GM12878 (cell line): ENCODE measurements around the gene LRP1B. TPM values are rescaled to one million over a fixed set of nuclear protein-coding genes. Genes with fewer than 3 reads are reported as not detected.

Experiments used
- ATAC-seq: fragments of 200-7000 bp; cut with Tn5 transposase; 3 replicates; pipeline ENCODE4 v1.9.1; 2020; ENCODE audit warnings: mild to moderate bottlenecking, moderate library complexity
- BruUV-seq: library from RNA; stranded (reverse); fragments of 400-500 nt; replicated peaks from 2 replicates; lab custom pipeline; 2021; lab: Mats Ljungman, UMichigan
- CTCF ChIA-PET: fragments of 300-600 bp; sonication (Branson Sonifier 250); formaldehyde crosslinking; extraction: SDS; loops from one replicate; lab custom pipeline; 2021; ENCODE audit warnings: inconsistent platforms; lab: Yijun Ruan, JAX
- POLR2A ChIA-PET: fragments of 350-600 bp; formaldehyde crosslinking; extraction: SDS; loops from one replicate; lab custom pipeline; 2021; ENCODE audit warnings: inconsistent platforms; lab: Charles Lee
- RAD21 ChIA-PET: fragments of 300-600 bp; sonication (Branson Sonifier 250); formaldehyde crosslinking; loops from one replicate; lab custom pipeline; 2023; ENCODE audit warnings: antibody characterized with exemption; ENCODE audit not compliant: unreplicated experiment; lab: Charles Lee
- SMC1A ChIA-PET: fragments of 300-600 bp; sonication (Branson Sonifier 250); formaldehyde crosslinking; loops from one replicate; lab custom pipeline; 2023; ENCODE audit not compliant: unreplicated experiment, uncharacterized antibody; lab: Charles Lee
- DNase-seq: peaks from one replicate; pipeline ENCODE4 v3.0.0-alpha.2; 2011; ENCODE audit warnings: low read depth, low spot score
- FAIRE-seq: peaks from 3 replicates; lab custom pipeline; 2011; peaks lifted over from hg19 to GRCh38; lab: Jason Lieb, UNC
- H2AFZ ChIP-seq: 2 replicates; pipeline ENCODE4 v1.6.0; 2011; ENCODE audit warnings: low read depth, low read length, control low read depth; ENCODE audit not compliant: control insufficient read depth
- H3K27ac ChIP-seq: 2 replicates; pipeline ENCODE4 v1.5.1; 2011; ENCODE audit warnings: control low read depth; ENCODE audit not compliant: control insufficient read depth, insufficient read depth
- H3K27me3 ChIP-seq, 2 experiments: replicated peaks in 1 of 2; 2 replicates each; pipeline versions ENCODE4 v1.6.0 to v1.6.1; 2011; ENCODE audit warnings: low read length in 1 of 2; ENCODE audit not compliant: control insufficient read depth in 2 of 2, insufficient read depth in 2 of 2
- H3K36me3 ChIP-seq, 2 experiments: 2 replicates each; pipeline ENCODE4 v1.5.1; 2011; ENCODE audit warnings: low read length in 1 of 2; ENCODE audit not compliant: control insufficient read depth in 2 of 2, insufficient read depth in 2 of 2
- H3K4me1 ChIP-seq: 2 replicates; pipeline ENCODE4 v1.6.1; 2011; ENCODE audit warnings: mild to moderate bottlenecking, low read length, moderate library complexity, mixed read lengths; ENCODE audit not compliant: control insufficient read depth, insufficient read depth
- H3K4me2 ChIP-seq: 2 replicates; pipeline ENCODE4 v1.6.0; 2011; ENCODE audit warnings: control low read depth; ENCODE audit not compliant: control insufficient read depth, insufficient read depth
- H3K4me3 ChIP-seq: fragments of 200-600 bp; sonication (generic); 2 replicates; pipeline ENCODE4 v1.5.1; 2016
- H3K79me2 ChIP-seq: 2 replicates; pipeline ENCODE4 v1.6.0; 2011; ENCODE audit warnings: low read length; ENCODE audit not compliant: control insufficient read depth, insufficient read depth
- H3K9ac ChIP-seq: 2 replicates; pipeline ENCODE4 v1.8.0; 2011; ENCODE audit warnings: low read length, control low read depth, mixed read lengths; ENCODE audit not compliant: control insufficient read depth, insufficient read depth
- H3K9me3 ChIP-seq: replicated peaks from 3 replicates; pipeline ENCODE4 v1.5.1; 2011; ENCODE audit warnings: mild to moderate bottlenecking, low read length; ENCODE audit not compliant: control insufficient read depth, insufficient read depth
- H4K20me1 ChIP-seq: 2 replicates; pipeline ENCODE4 v1.6.0; 2011; ENCODE audit not compliant: control insufficient read depth, insufficient read depth
- GABPA ChIP-seq: IDR thresholded peaks from 2 replicates; pipeline ENCODE4 v1.6.1; 2014; ENCODE audit warnings: antibody characterized with exemption, low read depth, mild to moderate bottlenecking, inconsistent platforms
- HDAC2 ChIP-seq: fragments of 200-600 bp; sonication (generic); IDR thresholded peaks from 2 replicates; pipeline ENCODE4 v1.6.1; 2017
- KAT2A ChIP-seq: conservative IDR thresholded peaks from 2 replicates; pipeline ENCODE4 v1.6.1; 2011; ENCODE audit warnings: low read depth, low read length; ENCODE audit not compliant: control insufficient read depth
- in situ Hi-C: fragments of 300-500 bp; cut with MboI; formaldehyde crosslinking; loops from 9 replicates; pipeline ENCODE4 v1.14.3; 2018; ENCODE audit warnings: mixed read lengths
- intact Hi-C: fragments of 100-400 bp; cut with micrococcal nuclease; formaldehyde crosslinking; loops from one replicate; pipeline ENCODE4 v1.14.2; 2022; ENCODE audit not compliant: unreplicated experiment
- polyA plus RNA-seq, 11 experiments: library from polyadenylated mRNA; depleted of rRNA in 4 of 11; unstranded in 6 of 11; stranded (reverse) in 5 of 11; fragments of >200 nt; fragmentation: Nextera tagmentation in 4 of 11; fragmentation: Illumina TruSeq in 1 of 11; extraction: Ambion mirVana in 4 of 11; extraction: Trizol in 1 of 11; gene quantifications; 1 replicate in 1 of 11; 2 replicates in 10 of 11; pipeline versions ENCODE4 v1.2.1 to v1.2.3, GENCODE V29; 2011 to 2016; ENCODE audit warnings: inconsistent platforms in 2 of 11, missing spikeins in 2 of 11, low read depth in 1 of 11
- total RNA-seq, 4 experiments: library from RNA; depleted of rRNA in 3 of 4; stranded (reverse); fragments of >200 nt in 3 of 4; fragmentation: Illumina TruSeq in 1 of 4; extraction: Trizol in 1 of 4; gene quantifications; 2 replicates each; pipeline versions ENCODE4 v1.2.1 to v1.2.3, GENCODE V29; 2013 to 2021
- TF ChIP-seq, protein P1 (sequence below): IDR thresholded peaks from 2 replicates; pipeline ENCODE4 v1.6.1; 2012; ENCODE audit warnings: low read length, inconsistent platforms
- TF ChIP-seq, protein P2 (sequence below): fragments of 450-650 bp; formaldehyde crosslinking; IDR thresholded peaks from 2 replicates; pipeline ENCODE4 v1.4.0; 2020; ENCODE audit warnings: mild to moderate bottlenecking, moderate library complexity
- TF ChIP-seq, protein P3 (sequence below): fragments of 450-650 bp; IDR thresholded peaks from 2 replicates; pipeline ENCODE4 v1.6.1; 2017; ENCODE audit warnings: mild to moderate bottlenecking, low read depth, inconsistent platforms; ENCODE audit not compliant: poor library complexity, severe bottlenecking

LRP1B gene
- total and polyA plus RNA-seq, 10 of the 15 experiments (the other 5 are each of a cell fraction or from before 2014, with no cell fraction given) = under 0.01 to 0.06 (median 0.03) TPM; not detected in 5

DNA sequence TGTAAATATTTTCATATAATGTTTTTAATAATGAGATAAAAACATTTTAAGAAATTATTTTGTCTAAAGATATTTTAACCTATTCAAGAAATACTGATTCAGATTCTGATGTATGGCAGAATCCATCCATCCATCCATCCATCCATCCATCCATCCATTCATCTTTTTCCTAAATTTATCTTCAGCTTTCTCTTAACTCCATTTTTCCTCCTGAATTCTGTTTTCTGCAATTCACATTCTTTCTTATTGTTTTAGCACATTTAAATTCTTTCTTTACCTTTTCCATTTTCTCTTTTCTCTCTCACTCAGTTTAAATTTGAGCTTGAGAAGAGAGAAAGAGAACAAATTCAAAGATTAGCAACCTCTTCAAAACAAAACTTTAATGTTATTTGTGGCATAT lies 3.6 kb downstream of the LRP1B start:
- FAIRE-seq (no peak), ATAC-seq (no peak), DNase-seq (no peak)
- CTCF ChIA-PET = no interaction called here
- H3K79me2 ChIP-seq = no peaks in the 10 kb centered on the region
- H2AFZ ChIP-seq = no peak overlapping the region
- no peaks in the 10 kb centered on the region for H4K20me1 ChIP-seq
- intact Hi-C loops = no loop called here
- peaks cover 12 to 16% of the 10 kb centered on the region in 2 experiments for H3K27me3 ChIP-seq
- no peaks in the 10 kb centered on the region for H3K9me3 ChIP-seq
- H3K4me2 ChIP-seq = no peak overlapping the region
- H3K36me3 ChIP-seq = no peaks in the 10 kb centered on the region
- no peak overlapping the region for H3K4me3 ChIP-seq
- SMC1A ChIA-PET = interaction anchor here (1.7 kb wide), 1 partner anchor 13 kb away, joined by 5 read pairs; no protein-coding TSS in a partner anchor
- TF ChIP-seq HDAC2 (no peak), KAT2A (no peak), GABPA (no peak)
- TF ChIP-seq, protein P1, sequence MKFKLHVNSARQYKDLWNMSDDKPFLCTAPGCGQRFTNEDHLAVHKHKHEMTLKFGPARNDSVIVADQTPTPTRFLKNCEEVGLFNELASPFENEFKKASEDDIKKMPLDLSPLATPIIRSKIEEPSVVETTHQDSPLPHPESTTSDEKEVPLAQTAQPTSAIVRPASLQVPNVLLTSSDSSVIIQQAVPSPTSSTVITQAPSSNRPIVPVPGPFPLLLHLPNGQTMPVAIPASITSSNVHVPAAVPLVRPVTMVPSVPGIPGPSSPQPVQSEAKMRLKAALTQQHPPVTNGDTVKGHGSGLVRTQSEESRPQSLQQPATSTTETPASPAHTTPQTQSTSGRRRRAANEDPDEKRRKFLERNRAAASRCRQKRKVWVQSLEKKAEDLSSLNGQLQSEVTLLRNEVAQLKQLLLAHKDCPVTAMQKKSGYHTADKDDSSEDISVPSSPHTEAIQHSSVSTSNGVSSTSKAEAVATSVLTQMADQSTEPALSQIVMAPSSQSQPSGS = no peak
- TF ChIP-seq, protein P2, sequence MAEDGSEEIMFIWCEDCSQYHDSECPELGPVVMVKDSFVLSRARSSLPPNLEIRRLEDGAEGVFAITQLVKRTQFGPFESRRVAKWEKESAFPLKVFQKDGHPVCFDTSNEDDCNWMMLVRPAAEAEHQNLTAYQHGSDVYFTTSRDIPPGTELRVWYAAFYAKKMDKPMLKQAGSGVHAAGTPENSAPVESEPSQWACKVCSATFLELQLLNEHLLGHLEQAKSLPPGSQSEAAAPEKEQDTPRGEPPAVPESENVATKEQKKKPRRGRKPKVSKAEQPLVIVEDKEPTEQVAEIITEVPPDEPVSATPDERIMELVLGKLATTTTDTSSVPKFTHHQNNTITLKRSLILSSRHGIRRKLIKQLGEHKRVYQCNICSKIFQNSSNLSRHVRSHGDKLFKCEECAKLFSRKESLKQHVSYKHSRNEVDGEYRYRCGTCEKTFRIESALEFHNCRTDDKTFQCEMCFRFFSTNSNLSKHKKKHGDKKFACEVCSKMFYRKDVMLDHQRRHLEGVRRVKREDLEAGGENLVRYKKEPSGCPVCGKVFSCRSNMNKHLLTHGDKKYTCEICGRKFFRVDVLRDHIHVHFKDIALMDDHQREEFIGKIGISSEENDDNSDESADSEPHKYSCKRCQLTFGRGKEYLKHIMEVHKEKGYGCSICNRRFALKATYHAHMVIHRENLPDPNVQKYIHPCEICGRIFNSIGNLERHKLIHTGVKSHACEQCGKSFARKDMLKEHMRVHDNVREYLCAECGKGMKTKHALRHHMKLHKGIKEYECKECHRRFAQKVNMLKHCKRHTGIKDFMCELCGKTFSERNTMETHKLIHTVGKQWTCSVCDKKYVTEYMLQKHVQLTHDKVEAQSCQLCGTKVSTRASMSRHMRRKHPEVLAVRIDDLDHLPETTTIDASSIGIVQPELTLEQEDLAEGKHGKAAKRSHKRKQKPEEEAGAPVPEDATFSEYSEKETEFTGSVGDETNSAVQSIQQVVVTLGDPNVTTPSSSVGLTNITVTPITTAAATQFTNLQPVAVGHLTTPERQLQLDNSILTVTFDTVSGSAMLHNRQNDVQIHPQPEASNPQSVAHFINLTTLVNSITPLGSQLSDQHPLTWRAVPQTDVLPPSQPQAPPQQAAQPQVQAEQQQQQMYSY (CRISPR knock-in tag) = no peak
- TF ChIP-seq, protein P3, sequence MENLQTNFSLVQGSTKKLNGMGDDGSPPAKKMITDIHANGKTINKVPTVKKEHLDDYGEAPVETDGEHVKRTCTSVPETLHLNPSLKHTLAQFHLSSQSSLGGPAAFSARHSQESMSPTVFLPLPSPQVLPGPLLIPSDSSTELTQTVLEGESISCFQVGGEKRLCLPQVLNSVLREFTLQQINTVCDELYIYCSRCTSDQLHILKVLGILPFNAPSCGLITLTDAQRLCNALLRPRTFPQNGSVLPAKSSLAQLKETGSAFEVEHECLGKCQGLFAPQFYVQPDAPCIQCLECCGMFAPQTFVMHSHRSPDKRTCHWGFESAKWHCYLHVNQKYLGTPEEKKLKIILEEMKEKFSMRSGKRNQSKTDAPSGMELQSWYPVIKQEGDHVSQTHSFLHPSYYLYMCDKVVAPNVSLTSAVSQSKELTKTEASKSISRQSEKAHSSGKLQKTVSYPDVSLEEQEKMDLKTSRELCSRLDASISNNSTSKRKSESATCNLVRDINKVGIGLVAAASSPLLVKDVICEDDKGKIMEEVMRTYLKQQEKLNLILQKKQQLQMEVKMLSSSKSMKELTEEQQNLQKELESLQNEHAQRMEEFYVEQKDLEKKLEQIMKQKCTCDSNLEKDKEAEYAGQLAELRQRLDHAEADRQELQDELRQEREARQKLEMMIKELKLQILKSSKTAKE = no peak
- no TSS peak for BruUV-seq
- RAD21 ChIA-PET = no interaction called here
- POLR2A ChIA-PET = no interaction called here
- peaks cover 5% of the 10 kb centered on the region; the same call in 1 of the 2 replicates for H3K4me1 ChIP-seq
- H3K27ac ChIP-seq = no peak overlapping the region
- in situ Hi-C loops = no loop called here
- no peak overlapping the region for H3K9ac ChIP-seq
